Peyer's patch (tissue), 4 donors: Measurements from ENCODE around the gene KMT5C. TPM values are rescaled to one million over a fixed set of nuclear protein-coding genes. Genes with fewer than 3 reads are reported as not detected.

Experiments
- DNase-seq, 3 donors: peaks; one replicate each; pipeline ENCODE4 v3.0.0-alpha.2; 2017 to 2019
- H3K27ac ChIP-seq, 4 donors: fragments of 200-600 bp; sonication (generic); one replicate each; pipeline ENCODE4 v1.5.1; 2016 to 2019
- H3K27me3 ChIP-seq, 2 donors: fragments of 200-600 bp; sonication (generic); one replicate each; pipeline ENCODE4 v1.5.1; 2019
- H3K36me3 ChIP-seq, 3 donors: fragments of 200-600 bp; sonication (generic); one replicate each; pipeline ENCODE4 v1.5.1; 2016 to 2019
- H3K4me1 ChIP-seq, 4 donors: fragments of 200-600 bp; sonication (generic); one replicate each; pipeline ENCODE4 v1.5.1; 2016 to 2019
- H3K4me3 ChIP-seq, 4 donors: fragments of 200-600 bp; sonication (generic); 1 replicate in 3 of 4; 2 replicates in 1 of 4; pipeline ENCODE4 v1.5.1; 2016 to 2019; ENCODE audit warnings: mild to moderate bottlenecking in 1 of 4
- H3K9me3 ChIP-seq, 4 donors: fragments of 200-600 bp; sonication (generic); one replicate each; pipeline ENCODE4 v1.5.1; 2016 to 2019; ENCODE audit warnings: mild to moderate bottlenecking in 1 of 4
- CTCF ChIP-seq, 6 experiments: fragments of 450-650 bp in 4 of 6; fragments of 200-600 bp in 2 of 6; sonication (generic) in 1 of 6; IDR thresholded peaks; one replicate each; pipeline ENCODE4 v1.5.1; 2017 to 2019; ENCODE audit warnings: antibody characterized with exemption in 6 of 6, mild to moderate bottlenecking in 3 of 6, moderate library complexity in 1 of 6
- POLR2A ChIP-seq, 2 donors: fragments of 450-650 bp; IDR thresholded peaks; one replicate each; pipeline ENCODE4 v1.5.1; 2017; ENCODE audit warnings: antibody characterized with exemption in 2 of 2, mild to moderate bottlenecking in 2 of 2, moderate library complexity in 2 of 2
- total RNA-seq, 4 donors: library from RNA; depleted of rRNA; stranded (reverse); fragments of >200 nt; gene quantifications; one replicate each; pipeline ENCODE4 v1.1.0, GENCODE V29; 2016

The KMT5C gene
- total RNA-seq, 4 donors from 2014 or later, result 14.4 to 45.6 (median 43.9) TPM

- DNase-seq, result no peak
- Histone ChIP-seq H3K4me3 (no peak overlapping the region), H3K27ac (no peak overlapping the region), H3K27me3 (no peaks in the 10 kb centered on the region), H3K4me1 (peaks cover 0 to 8% (median 0%) of the 10 kb centered on the region in 4 donors), H3K36me3 (peaks cover 0 to 52% (median 0%) of the 10 kb centered on the region in 3 donors), H3K9me3 (no peaks in the 10 kb centered on the region)
- TF ChIP-seq CTCF (IDR thresholded peaks at IDR 0.05) (no peak), POLR2A (IDR thresholded peaks at IDR 0.05) (no peak)
Observed at GRCh38 chr19:55316646-55317045, 23.0 kb upstream of the KMT5C start.

- H3K27ac ChIP-seq, result no peak overlapping the region
- DNase-seq, result no peak
- H3K9me3 ChIP-seq, result no peaks in the 10 kb centered on the region
- peaks cover 0 to 14% (median 0%) of the 10 kb centered on the region in 4 donors for H3K4me1 ChIP-seq
- H3K4me3 ChIP-seq, result peak overlapping the region in 1 of 4 donors; percentile 46
- H3K27me3 ChIP-seq, result no peaks in the 10 kb centered on the region
- TF ChIP-seq POLR2A (IDR thresholded peaks at IDR 0.05) (no peak), CTCF (IDR thresholded peaks at IDR 0.05) (no peak)
- H3K36me3 ChIP-seq, result peaks cover 0 to 39% (median 0%) of the 10 kb centered on the region in 3 donors
Observed at GRCh38 chr19:55319785-55320184, 19.9 kb upstream of the KMT5C start.

GRCh38 chr19:55320844-55321419 is 18.7 kb upstream of the KMT5C start:
- TF ChIP-seq CTCF (IDR thresholded peaks at IDR 0.05), result no peak
- no peak for TF ChIP-seq POLR2A (IDR thresholded peaks at IDR 0.05)
- peaks cover 0 to 14% (median 0%) of the 10 kb centered on the region in 4 donors for H3K4me1 ChIP-seq
- H3K9me3 ChIP-seq, result no peaks in the 10 kb centered on the region
- no peak for DNase-seq
- H3K4me3 ChIP-seq, result peak overlapping the region in 3 of 4 donors; percentile 26 to 61 (median 46)
- H3K27me3 ChIP-seq, result no peaks in the 10 kb centered on the region
- peaks cover 0 to 32% (median 0%) of the 10 kb centered on the region in 3 donors for H3K36me3 ChIP-seq
- peak overlapping the region in 3 of 4 donors; percentile 79 to 93 (median 88) for H3K27ac ChIP-seq

GRCh38 chr19:55321466-55322137 is 18.1 kb upstream of the KMT5C start:
- no peaks in the 10 kb centered on the region for H3K27me3 ChIP-seq
- H3K4me3 ChIP-seq, result peak overlapping the region in 3 of 4 donors; percentile 26 to 61 (median 46)
- H3K9me3 ChIP-seq, result no peaks in the 10 kb centered on the region
- H3K4me1 ChIP-seq, result peaks cover 0 to 14% (median 0%) of the 10 kb centered on the region in 4 donors
- peak overlapping the region in 3 of 4 donors; percentile 79 to 93 (median 88) for H3K27ac ChIP-seq
- peaks cover 0 to 26% (median 0%) of the 10 kb centered on the region in 3 donors for H3K36me3 ChIP-seq
- DNase-seq, result peak in 2 of 3 donors; percentile 65 to 78
- TF ChIP-seq POLR2A (IDR thresholded peaks at IDR 0.05) (peak; percentile 40 to 78), CTCF (IDR thresholded peaks at IDR 0.05) (no peak)

- Histone ChIP-seq H3K27ac (peak overlapping the region in 3 of 4 donors; percentile 79 to 93 (median 88)), H3K4me3 (peak overlapping the region in 3 of 4 donors; percentile 9 to 61 (median 46)), H3K4me1 (peaks cover 0 to 15% (median 0%) of the 10 kb centered on the region in 4 donors), H3K36me3 (peaks cover 0 to 18% (median 0%) of the 10 kb centered on the region in 3 donors), H3K9me3 (no peaks in the 10 kb centered on the region), H3K27me3 (no peaks in the 10 kb centered on the region)
- TF ChIP-seq CTCF (IDR thresholded peaks at IDR 0.05), result no peak
- peak; percentile 72 to 80 for TF ChIP-seq POLR2A (IDR thresholded peaks at IDR 0.05)
- peak in 2 of 3 donors; percentile 83 to 85 for DNase-seq
Observed at GRCh38 chr19:55322204-55322885, 17.3 kb upstream of the KMT5C start.
